NCI-H446 (cell line): ENCODE measurements around the gene EPHB1.

Experiments
- DNase-seq, 2 experiments: peaks; one replicate each; lab custom pipeline; 2025; lab: John Stamatoyannopoulos, UW

Gene EPHB1

GRCh38 chr3:135161425-135161824, 366.4 kb downstream of the EPHB1 start:
- no peak for DNase-seq

GRCh38 chr3:135163701-135164100, 368.6 kb downstream of the EPHB1 start:
- no peak for DNase-seq

GRCh38 chr3:135165260-135165659, 370.2 kb downstream of the EPHB1 start:
- no peak for DNase-seq

GRCh38 chr3:135166266-135166825, 371.3 kb downstream of the EPHB1 start:
- DNase-seq: no peak

- DNase-seq: no peak
Observed at GRCh38 chr3:135168822-135169221, 373.8 kb downstream of the EPHB1 start.

- no peak for DNase-seq
Observed at GRCh38 chr3:135169651-135170050, 374.6 kb downstream of the EPHB1 start.

- DNase-seq: no peak
Observed at GRCh38 chr3:135170732-135171131, 375.7 kb downstream of the EPHB1 start.

GRCh38 chr3:135172191-135172869, 377.3 kb downstream of the EPHB1 start:
- DNase-seq: no peak

- no peak for DNase-seq
Observed at GRCh38 chr3:135175728-135176277, 380.7 kb downstream of the EPHB1 start.

GRCh38 chr3:135176881-135177280, 381.8 kb downstream of the EPHB1 start:
- no peak for DNase-seq

GRCh38 chr3:135178566-135178965, 383.5 kb downstream of the EPHB1 start:
- no peak for DNase-seq

- DNase-seq: no peak
Observed at GRCh38 chr3:135181408-135181807, 386.3 kb downstream of the EPHB1 start.

GRCh38 chr3:135182364-135182998, 387.4 kb downstream of the EPHB1 start:
- DNase-seq: no peak

- no peak for DNase-seq
Observed at GRCh38 chr3:135190658-135191057, 395.6 kb downstream of the EPHB1 start.

- no peak for DNase-seq
Observed at GRCh38 chr3:135191708-135192107, 396.6 kb downstream of the EPHB1 start.

GRCh38 chr3:135192929-135193328, 397.9 kb downstream of the EPHB1 start:
- no peak for DNase-seq

GRCh38 chr3:135197246-135197645, 402.2 kb downstream of the EPHB1 start:
- DNase-seq: no peak

GRCh38 chr3:135197856-135198255, 402.8 kb downstream of the EPHB1 start:
- no peak for DNase-seq

GRCh38 chr3:135199137-135199536, 404.1 kb downstream of the EPHB1 start:
- DNase-seq: no peak

- no peak for DNase-seq
Observed at GRCh38 chr3:135203026-135203425, 408.0 kb downstream of the EPHB1 start.

GRCh38 chr3:135213213-135213612, 418.2 kb downstream of the EPHB1 start:
- DNase-seq: no peak

GRCh38 chr3:135213822-135214221, 418.8 kb downstream of the EPHB1 start:
- DNase-seq: no peak

GRCh38 chr3:135214400-135214799, 419.3 kb downstream of the EPHB1 start:
- DNase-seq: no peak
